Thymus (tissue), 11 donors: ENCODE measurements around the gene RBM47. TPM values are rescaled to one million over a fixed set of nuclear protein-coding genes. Genes with fewer than 3 reads are reported as not detected.

ENCODE experiments used
- DNase-seq, 9 donors: peaks; one replicate each; pipeline ENCODE4 v3.0.0-alpha.2; 2013; ENCODE audit warnings: low spot score in 9 of 9, low read depth in 6 of 9, missing footprints in 1 of 9
- H3K27ac ChIP-seq, 2 donors: one replicate each; pipeline ENCODE4 v1.5.1; 2013; ENCODE audit warnings: control low read depth in 1 of 2, low read depth in 1 of 2, low read length in 1 of 2, mild to moderate bottlenecking in 1 of 2, moderate library complexity in 1 of 2
- H3K27me3 ChIP-seq, 2 donors: one replicate each; pipeline ENCODE4 v1.5.1; 2013; ENCODE audit warnings: low read length in 1 of 2; ENCODE audit not compliant: control insufficient read depth in 2 of 2, insufficient read depth in 1 of 2
- H3K36me3 ChIP-seq, 2 donors: one replicate each; pipeline ENCODE4 v1.5.1; 2013; ENCODE audit warnings: low read length in 1 of 2, mild to moderate bottlenecking in 1 of 2, moderate library complexity in 1 of 2; ENCODE audit not compliant: control insufficient read depth in 2 of 2, insufficient read depth in 2 of 2
- H3K4me1 ChIP-seq, 2 donors: one replicate each; pipeline ENCODE4 v1.5.1; 2013; ENCODE audit warnings: low read length in 2 of 2; ENCODE audit not compliant: control insufficient read depth in 2 of 2, insufficient read depth in 2 of 2
- H3K4me3 ChIP-seq, 2 donors: one replicate each; pipeline ENCODE4 v1.5.1; 2013; ENCODE audit warnings: low read length in 2 of 2, control low read depth in 1 of 2, mild to moderate bottlenecking in 1 of 2
- H3K9me3 ChIP-seq, 2 donors: one replicate each; pipeline ENCODE4 v1.5.1; 2013; ENCODE audit warnings: low read length in 1 of 2, mild to moderate bottlenecking in 1 of 2; ENCODE audit not compliant: control insufficient read depth in 2 of 2, insufficient read depth in 1 of 2
- WGBS: extraction: QIAGEN DNeasy Blood & Tissue Kit; methylation state at CpG from one replicate; pipeline ENCODE4 v1.1.7; 2013; 5-methylcytosine and 5-hydroxymethylcytosine counted together
- polyA plus RNA-seq: library from polyadenylated mRNA; stranded (reverse); fragments of 200-250 nt; gene quantifications from one replicate; pipeline ENCODE4 v1.2.3, GENCODE V29; 2013
- total RNA-seq: library from RNA; stranded (reverse); fragments of 120-200 nt; gene quantifications from one replicate; pipeline ENCODE4 v1.2.4, GENCODE V29; 2013
- donor health status: healthy.

Gene RBM47
- total and polyA plus RNA-seq, 2 donors = 7.9 to 13.1 TPM

GRCh38 chr4:40379248-40379647 is 250.4 kb downstream of the RBM47 start:
- no peak overlapping the region for H3K27ac ChIP-seq
- H3K4me3 ChIP-seq = no peak overlapping the region
- H3K36me3 ChIP-seq = no peaks in the 10 kb centered on the region
- H3K4me1 ChIP-seq = no peaks in the 10 kb centered on the region
- H3K27me3 ChIP-seq = no peaks in the 10 kb centered on the region
- DNase-seq = no peak
- WGBS = 83% methylated on average over 3 of the region's 3 CpGs
- H3K9me3 ChIP-seq = no peaks in the 10 kb centered on the region

- 64% methylated on average over 2 of the region's 2 CpGs for WGBS
- H3K4me1 ChIP-seq = no peaks in the 10 kb centered on the region
- H3K36me3 ChIP-seq = no peaks in the 10 kb centered on the region
- H3K27me3 ChIP-seq = no peaks in the 10 kb centered on the region
- H3K27ac ChIP-seq = no peak overlapping the region
- no peak for DNase-seq
- no peak overlapping the region for H3K4me3 ChIP-seq
- H3K9me3 ChIP-seq = no peaks in the 10 kb centered on the region
Measured at GRCh38 chr4:40378619-40379018, 251.0 kb downstream of the RBM47 start.

- H3K27ac ChIP-seq = no peak overlapping the region
Measured at GRCh38 chr4:40377512-40378365, 251.9 kb downstream of the RBM47 start.

GRCh38 chr4:40375620-40376019 is 254.0 kb downstream of the RBM47 start:
- Histone ChIP-seq H3K4me3 (no peak overlapping the region), H3K9me3 (no peaks in the 10 kb centered on the region), H3K36me3 (no peaks in the 10 kb centered on the region), H3K4me1 (no peaks in the 10 kb centered on the region), H3K27ac (no peak overlapping the region), H3K27me3 (no peaks in the 10 kb centered on the region)
- no peak for DNase-seq
- WGBS = 98% methylated on average over 2 of the region's 2 CpGs

More at GRCh38 chr4:40377512-40378365, 251.9 kb downstream of the RBM47 start:
- 90% methylated on average over 7 of the region's 7 CpGs for WGBS
- Histone ChIP-seq H3K9me3 (no peaks in the 10 kb centered on the region), H3K4me3 (no peak overlapping the region), H3K27me3 (no peaks in the 10 kb centered on the region), H3K4me1 (no peaks in the 10 kb centered on the region), H3K36me3 (no peaks in the 10 kb centered on the region)
- DNase-seq = no peak

- H3K36me3 ChIP-seq = no peaks in the 10 kb centered on the region
- no peaks in the 10 kb centered on the region for H3K4me1 ChIP-seq
- H3K9me3 ChIP-seq = no peaks in the 10 kb centered on the region
- no peak for DNase-seq
- no peaks in the 10 kb centered on the region for H3K27me3 ChIP-seq
- WGBS = 98% methylated on average over 10 of the region's 10 CpGs
- no peak overlapping the region for H3K4me3 ChIP-seq
- H3K27ac ChIP-seq = no peak overlapping the region
Measured at GRCh38 chr4:40375095-40375494, 254.6 kb downstream of the RBM47 start.

GRCh38 chr4:40373636-40374035 is 256.0 kb downstream of the RBM47 start:
- Histone ChIP-seq H3K9me3 (no peaks in the 10 kb centered on the region), H3K27me3 (no peaks in the 10 kb centered on the region), H3K36me3 (no peaks in the 10 kb centered on the region), H3K4me1 (no peaks in the 10 kb centered on the region), H3K4me3 (no peak overlapping the region), H3K27ac (no peak overlapping the region)
- WGBS = 97% methylated on average over 3 of the region's 3 CpGs
- no peak for DNase-seq

Other genes starting within 250 kb of the RBM47 start
- 1.3 TPM for gene NSUN7, start 120.1 kb upstream of the RBM47 start, total RNA-seq
- 1.7 TPM for gene NSUN7, start 120.1 kb upstream of the RBM47 start, polyA plus RNA-seq